GM19468 (cell line): ENCODE data around the gene NUP205.
"Not testable (repeated sequence)": the region's sequence is repeated elsewhere in the genome, so short reads cannot be mapped to it uniquely, and the experiment has no call there.

ENCODE experiments used
- ATAC-seq: cut with Tn5 transposase; IDR thresholded peaks from one replicate; pipeline ENCODE4 v1.9.1; 2021; ENCODE audit warnings: mild to moderate bottlenecking, moderate library complexity, moderate number of reproducible peaks; ENCODE audit not compliant: unreplicated experiment; ENCODE audit errors: extremely low read depth

Gene NUP205

DNA sequence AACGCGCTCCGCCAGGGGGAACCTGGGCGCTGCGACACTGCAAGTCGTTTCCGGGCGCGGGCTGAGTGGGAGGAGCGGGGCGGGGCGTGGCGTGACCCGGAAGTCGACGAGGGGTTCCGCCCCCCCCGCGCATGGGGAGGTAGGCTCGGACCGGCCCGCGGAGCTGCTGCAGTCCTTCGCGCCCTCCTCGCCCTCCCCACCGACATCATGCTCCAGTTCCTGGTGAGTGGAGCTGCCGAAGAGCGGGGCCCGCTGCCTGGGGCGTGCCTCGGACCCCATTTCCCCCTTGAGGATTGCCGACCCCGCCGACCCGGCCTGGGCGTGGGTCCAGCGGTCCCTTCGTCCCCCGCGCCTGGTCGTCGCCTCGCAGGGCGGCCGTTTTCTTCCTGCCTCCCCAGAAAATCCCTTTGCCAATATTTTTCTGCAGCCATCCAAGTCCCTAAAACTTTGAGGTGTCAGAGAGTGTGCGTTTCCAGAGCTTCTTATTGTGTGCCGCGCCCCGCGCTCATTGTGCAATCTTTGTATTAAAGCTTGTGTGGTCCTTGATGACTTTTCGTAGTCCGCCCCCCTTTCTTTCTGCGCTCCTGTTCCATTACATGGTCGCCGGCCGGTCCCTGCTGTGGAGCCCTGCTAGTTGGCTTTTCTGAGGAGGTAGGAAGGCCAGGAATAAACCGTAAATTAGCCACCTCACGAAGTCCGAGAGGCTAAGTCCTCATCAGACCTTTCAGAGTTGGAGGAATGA, 104.8 kb downstream of the NUP205 start, which contains the start of gene STMP1:
TSS of gene STMP1 (plus strand) at position 142 of the 742 bp plus-strand sequence.
- ATAC-seq: peak; percentile 85

DNA sequence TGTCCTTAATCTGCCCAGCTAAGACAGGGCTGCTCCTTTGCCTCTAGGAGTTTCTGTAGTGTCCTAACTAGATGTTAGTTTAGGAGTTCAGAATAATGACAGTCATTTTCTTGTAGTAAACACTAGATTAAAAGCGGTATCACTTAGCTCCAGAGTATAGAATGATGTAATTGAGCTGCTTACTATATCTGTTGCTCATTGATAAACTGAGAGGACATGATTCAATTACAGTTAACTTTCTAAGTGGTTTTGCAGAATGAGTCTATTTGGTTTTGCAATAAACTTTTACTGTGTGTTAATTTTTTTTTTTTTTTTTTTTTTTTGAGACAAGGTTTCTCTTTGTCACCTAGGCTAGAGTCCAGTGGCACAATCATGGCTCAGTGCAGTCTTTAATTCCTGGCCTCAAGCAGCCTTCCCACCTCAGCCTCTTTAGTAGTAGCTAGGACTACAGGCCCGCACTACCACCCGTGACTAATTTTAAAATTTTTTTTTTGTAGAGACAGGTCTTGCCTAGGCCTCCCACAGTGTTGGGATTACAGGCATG, 106.4 kb downstream of the NUP205 start:
- ATAC-seq: no peak

DNA sequence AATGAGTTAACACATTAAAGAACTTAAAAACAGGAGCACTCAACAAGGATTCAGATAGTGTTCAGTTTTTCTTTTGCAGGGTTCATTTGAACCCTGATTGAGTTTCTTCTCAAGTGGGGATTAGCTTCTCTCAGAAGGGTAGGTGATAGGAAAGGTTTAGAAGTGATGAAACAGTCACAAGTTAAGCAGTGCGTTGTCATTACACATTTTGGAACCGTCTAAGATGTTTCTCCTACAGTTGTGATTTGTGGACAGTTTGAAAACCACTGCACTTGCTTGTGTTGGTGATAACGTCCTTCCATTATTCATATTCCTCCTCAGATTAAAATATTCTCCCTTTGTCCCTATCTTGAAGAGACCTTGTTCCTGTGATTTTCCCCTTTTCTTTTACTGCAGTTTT, 107.3 kb downstream of the NUP205 start:
- no peak for ATAC-seq

DNA sequence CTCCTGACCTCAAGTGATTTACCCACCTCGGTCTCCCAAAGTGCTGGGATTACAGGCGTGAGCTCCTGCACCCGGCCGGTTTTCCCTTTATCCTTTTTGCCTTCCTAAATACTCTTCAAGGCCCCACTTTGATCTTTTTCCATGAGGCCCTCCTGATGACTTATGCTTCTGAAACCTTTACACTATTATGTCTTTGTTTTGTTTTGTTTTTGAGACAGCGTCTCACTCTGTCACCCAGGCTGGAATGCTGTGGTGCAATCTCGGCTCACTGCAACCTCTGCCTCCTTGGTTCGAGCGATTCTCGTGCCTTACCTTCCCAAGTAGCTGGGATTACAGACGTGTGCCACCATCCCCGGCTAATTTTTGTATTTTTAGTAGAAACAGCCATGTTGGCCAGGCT, 108.4 kb downstream of the NUP205 start:
- ATAC-seq: no peak

DNA sequence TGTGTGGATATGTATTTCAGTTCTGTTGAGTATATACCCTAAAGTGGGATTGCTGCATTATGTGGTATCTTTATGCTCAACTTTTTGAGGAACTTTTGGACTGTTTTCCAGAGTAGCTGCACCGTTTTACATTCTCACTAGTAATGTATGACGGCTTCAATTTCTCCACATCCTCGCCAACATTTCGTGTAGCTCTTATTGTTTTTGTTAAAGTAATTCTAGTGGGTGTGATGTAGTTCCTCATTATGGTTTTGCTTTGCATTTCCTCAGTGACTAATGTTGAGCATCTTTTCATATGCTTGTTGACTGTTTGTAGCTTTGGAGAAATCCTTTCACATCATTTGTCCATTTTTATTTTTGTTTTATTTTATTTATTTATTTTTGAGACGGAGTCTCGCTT, 109.1 kb downstream of the NUP205 start:
- ATAC-seq: no peak

DNA sequence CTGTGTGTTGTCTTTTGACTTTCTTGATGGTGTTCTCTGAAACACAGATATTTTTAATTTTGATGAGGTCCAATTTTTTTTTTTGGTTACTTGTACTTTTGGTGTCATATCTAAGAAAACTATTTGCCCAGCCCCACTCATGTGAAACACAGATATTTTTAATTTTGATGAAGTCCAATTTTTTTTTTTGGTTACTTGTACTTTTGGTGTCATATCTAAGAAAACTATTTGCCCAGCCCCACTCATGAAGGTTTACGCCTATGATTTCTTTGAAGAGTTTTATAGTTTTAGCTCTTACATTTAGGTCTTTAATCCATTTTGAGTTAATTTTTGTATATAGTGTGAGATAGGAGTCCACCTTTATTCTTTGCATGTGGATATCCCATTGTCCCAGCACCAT, 109.9 kb downstream of the NUP205 start:
- not testable (repeated sequence) for ATAC-seq

DNA sequence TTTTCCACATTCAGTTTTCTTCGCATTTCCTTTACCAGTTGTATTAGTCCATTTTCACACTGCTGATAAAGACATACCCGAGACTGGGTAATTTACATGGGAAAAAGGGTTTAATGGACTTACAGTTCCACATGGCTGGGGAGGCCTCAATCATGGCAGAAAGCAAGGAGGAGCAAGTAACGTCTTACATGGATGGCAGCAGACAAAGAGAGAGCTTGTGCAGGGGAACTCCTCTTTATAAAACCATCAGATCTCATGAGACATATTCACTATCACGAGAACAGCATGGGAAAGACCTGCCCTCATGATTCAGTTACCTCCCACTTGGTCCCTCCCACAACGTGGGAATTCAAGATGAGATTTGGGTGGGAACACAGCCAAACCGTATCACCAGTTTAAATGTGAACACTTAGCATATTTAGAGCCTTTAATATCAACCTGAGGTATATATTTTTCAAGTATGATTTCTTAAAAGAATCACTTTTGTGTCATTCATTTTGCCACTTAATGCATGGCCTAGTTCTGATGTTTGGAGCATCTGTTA, 111.2 kb downstream of the NUP205 start:
- not testable (repeated sequence) for ATAC-seq

DNA sequence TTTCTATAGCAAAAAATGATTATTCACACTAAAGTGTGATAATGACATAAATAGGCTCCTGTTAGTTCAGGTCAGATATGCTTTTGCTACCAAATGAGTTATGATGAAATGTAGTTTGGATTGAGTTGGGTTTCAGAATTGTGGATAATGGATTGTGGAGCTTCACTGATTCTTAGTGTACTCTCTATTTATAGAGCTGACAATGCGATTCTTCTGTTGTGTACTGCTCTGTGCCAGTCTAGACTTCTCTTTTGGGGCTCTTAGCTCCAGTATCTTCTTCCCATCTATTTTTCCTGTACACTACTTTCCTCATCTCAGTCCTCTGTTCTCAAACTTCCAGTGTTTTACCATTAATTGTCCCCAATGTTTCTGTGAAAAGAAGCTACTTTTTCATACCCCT, 112.1 kb downstream of the NUP205 start:
- no peak for ATAC-seq

DNA sequence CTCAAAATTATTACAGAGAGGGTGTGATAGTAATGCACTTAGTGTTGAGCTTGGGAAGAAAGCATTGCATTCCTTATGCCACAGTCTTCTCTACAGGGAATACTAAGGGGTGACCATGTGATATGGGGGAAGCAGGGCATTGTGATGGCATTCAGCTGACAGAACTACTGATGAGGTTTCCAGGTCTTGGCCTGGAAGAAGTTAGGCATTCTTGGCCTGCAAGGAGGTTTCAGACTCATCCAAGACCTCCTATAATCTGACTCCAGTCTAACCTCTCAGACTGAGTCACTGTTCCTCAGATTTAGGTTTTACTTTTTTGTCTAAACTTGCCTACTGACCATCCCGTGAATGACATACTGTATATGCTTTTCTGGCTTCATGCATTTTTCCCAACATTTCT, 112.5 kb downstream of the NUP205 start:
- no peak for ATAC-seq

DNA sequence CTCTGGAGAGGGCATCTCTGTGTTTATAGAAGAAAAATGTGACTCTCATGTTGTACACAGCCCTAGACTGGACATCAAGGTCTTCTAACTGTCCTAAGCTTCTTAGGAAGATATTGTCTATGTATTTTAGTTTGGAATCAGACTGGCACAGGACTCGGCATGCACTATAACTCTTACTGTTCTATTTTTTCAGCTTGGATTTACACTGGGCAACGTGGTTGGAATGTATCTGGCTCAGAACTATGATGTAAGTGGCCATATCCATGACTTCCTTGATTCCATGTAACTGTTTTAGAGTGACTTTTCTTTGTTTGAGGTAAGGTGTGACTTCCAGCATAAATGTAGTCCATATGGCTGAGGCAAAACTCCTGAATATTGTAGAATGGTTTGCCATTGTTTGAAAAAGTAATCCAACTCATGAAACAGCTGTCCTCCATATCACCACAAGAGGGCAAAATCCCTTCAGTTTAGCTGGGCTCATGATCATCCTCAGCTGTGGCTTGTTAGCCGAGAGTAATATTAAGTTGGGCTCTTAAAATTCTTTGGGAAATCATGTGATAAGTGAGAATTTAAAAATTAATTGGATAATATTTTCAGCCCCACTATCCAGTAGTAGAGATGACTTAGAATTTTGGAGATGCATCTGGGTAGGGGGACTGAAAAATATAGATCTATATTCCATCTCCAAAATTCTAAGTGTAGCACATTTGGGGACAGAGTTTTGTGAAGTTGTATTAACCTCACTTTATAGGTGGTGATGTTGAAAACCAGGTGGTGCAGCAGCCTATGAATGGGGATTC, 115.0 kb downstream of the NUP205 start:
- peak; percentile 59 for ATAC-seq

DNA sequence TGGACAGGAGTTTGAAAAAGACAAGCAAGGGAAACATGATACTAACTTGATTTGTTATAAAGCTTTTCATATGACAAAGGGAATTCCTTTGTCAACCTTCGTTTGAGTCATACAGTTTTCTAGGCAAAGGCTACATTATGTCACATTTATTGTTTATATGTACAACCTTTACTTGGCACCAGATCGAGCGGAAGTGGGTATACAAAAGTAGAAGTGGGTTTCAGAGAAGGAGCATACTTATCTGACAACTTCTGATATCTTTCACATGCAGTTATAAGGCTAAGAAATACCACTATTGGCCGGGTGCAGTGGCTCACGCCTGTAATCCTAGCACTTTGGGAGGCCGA, 115.6 kb downstream of the NUP205 start:
- no peak for ATAC-seq

DNA sequence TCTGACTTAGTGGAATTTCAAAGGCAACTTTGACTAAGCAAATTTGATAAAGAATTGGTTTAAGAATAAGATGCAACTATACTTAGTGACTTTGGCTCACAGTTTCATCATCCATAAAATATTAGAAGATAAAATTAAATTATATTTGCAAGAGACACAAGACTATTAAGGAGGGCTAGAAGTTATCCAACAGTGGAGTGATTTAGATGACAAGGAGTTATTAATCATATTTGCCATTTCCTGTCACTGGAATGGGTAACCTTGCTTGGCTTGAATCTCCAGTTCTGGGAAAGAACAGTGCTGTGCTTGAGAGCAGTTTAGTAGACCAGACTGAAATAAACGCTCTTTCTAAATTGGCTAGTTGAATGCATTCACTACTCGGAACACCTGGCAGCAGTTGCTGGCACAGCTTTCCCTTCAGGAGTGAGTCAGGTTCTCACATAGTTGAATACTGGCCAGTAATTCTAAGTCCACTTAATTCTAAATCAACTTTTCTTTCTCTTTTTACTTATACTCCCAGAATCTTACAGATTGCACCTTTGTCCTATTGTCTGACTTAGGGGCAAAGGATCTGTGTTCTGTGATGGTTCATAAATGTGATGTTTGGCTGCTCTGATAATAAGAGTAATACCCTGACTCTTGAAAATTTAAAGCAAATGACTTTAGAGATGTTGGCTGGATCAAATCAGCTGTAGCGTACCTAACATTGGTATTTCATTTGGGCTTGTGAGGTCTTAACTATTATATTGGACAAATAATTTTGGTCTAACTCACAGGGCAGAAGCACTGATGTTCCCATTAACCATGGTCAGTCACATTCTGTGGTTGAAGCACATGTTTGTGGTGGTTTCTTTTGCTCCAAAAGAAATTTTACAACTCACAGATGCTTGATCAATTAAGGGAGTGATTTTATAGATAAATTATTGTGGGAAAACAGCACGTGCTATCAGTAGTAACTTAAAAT, 121.2 kb downstream of the NUP205 start:
- no peak for ATAC-seq

DNA sequence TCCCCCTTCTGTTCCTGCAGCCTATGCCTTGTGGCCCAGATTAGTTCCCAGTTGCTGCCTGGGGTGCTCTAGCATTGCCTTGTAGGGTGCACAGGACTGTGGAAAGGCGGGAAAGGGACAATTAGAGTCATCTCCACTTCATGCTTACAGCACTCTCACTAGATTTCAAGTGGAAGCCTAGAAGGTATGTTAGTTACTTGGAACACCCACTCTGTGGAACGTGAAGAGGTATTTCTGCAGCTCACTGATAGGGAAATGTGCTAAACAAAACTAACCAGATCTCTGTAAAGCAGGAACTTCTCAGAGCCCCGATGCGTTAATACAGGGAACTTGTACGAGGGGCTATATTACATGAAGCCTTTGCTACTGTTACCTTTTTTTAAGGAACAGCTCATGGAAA, 124.0 kb downstream of the NUP205 start:
- ATAC-seq: no peak

DNA sequence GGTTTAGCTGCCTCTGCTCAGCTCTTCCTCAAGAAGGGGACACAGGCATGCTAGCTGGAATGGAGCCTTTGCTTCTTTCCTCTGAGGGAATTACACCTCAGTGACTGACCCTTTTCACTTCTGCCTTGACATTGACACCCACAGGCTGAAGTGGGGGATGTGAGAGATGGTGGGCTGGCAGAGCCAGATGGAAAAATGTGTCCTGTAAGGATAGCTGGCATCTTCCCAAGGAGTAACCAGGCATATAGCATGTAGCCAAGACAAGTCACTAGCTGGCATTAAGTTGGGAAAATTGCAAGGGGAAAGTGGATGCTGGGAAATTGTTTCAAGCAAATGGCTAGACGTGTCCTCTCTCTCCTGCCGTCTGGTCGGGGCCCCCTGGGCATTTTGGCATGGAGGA, 124.5 kb downstream of the NUP205 start:
- no peak for ATAC-seq

DNA sequence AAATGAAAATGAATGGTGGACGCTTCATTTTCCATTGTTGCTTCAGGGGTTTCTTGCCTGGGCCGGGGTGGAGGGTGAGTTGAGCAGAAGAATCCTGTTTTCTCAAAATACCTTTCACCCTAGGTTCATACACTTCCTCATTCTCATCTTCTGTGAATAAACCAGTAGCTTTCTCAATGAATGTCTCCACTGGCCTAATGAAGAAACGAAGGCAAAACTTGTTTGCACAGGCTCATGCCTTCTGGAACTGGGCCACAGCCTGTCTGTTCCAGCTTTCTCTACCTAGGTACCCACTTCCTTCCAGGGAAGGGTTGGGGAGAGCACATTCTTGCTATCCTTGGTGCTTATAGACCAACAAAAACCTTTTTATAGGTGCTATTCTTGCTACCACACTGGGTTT, 125.9 kb downstream of the NUP205 start:
- ATAC-seq: no peak

DNA sequence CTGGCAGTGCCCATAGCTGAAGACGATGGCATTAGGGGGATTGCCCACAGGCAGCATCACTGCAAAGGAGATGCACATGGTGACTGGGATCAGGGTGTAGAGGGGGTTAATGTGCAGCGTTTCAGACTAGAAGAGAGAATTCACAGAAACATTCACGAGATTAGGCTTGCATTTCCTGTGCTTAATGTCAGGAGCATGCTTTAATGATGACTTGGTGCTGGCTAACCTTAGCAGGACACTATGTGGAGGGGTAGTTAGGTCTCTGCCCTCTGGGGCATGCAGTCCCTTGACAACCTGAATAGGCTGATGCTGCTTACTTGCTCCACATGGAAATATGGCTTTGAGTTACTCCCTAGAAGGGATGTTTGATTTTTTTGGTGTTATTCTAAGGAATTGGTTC, 126.4 kb downstream of the NUP205 start:
- ATAC-seq: no peak

DNA sequence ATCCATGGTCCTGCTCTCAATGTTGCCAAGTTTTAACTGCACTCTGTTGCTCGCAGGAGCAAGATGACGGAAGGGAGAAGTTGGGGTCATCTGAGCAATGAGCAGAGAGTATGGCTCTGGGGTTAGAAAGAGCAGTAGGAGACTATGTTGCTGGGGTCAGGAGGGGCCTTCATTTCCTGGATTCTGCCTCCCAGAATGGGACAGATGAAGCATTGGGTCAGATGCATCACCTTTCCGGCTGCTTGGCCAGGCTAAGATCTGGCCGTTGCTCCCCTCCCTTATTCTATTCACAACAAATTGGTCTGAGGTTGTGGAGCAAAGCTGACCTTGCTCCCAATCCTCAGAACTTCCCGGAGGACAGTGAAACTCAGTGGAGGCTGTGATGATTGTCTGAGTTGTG, 127.0 kb downstream of the NUP205 start:
- ATAC-seq: no peak

DNA sequence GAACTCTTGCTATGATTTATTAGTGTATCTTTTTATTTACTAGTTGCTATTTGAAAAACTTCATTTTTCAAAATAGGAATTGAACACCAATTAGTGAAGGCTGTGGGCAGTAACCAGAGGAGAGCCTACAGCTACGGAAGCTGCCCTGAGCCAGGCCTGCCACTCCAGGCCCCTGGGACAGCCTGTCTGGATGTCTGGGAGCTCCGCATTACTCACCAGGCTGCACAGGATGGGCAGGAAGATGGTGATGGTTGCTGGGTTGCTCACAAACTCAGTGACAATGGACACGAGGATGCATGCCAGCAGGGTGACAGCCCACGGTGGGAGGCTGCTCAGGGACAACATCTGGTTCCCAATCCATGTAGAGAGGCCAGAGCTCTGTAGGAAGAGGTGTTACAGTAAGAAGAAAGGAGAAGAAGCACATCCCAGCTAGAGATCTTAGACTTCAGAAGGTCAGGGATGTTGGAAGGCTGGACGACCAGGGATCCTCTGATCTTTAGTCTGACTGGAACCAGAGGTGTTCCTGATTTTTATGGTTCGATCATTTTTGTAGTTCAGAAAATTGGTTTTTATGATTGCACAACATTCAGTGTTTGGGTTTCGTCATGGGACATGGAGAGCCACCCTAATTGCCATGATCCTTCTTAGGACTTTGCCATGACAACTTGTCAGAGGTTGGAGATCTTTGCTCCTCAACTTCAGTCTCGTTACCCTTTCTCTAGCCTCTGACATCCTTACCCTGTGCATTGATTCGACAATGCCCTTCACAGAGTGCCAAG, 127.8 kb downstream of the NUP205 start:
- no peak for ATAC-seq

DNA sequence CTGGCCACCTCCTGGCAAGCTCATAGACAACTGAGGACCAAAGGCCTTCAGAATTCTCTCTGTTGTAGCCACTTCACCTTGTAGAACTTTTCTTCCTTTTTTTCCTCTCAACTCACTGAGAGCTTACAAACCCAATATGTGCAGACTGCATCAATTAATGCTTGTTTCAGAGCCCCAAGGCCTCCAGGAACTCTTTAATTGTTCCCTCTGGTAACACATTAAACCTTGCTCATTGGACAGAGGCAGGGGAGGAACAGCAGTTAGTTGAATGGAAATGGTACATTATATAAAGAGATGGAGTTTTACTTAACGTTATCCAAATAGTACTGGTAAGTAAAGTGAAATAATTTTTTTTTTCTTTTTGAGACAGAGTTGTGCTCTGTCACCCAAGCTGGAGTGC, 129.7 kb downstream of the NUP205 start:
- no peak for ATAC-seq
